Measurements from ENCODE around the gene CLCA1. TPM values are rescaled to one million over a fixed set of nuclear protein-coding genes. Genes with fewer than 3 reads are reported as not detected.

Gene CLCA1
- total RNA-seq, 2 experiments from 2014 or later = not detected

DNA sequence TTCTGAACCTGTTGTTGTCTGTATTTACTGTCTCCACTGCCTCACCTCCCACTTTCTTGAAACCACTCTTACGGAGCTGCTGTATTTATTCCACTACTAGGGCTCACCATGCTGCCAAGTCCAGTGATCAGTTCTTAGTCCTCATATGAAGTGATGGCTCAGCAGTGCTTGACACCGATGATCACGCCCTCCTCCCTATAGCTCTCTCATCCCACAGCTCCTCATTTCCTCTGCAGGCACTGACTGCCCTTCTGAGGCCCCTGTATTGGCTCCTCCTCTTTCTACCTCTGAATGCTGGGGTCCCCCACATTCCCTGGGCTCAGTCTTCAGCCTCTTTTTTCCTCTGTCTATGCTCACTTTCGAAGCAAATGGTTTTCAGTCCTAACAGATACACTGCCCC, 3.4 kb downstream of the CLCA1 start:
- H3K36me3 ChIP-seq (ENCODE audit: insufficient read depth, low read length) = no peaks in the 10 kb centered on the region
- H3K36me3 Mint-ChIP-seq (ENCODE audit: low read depth) = no peaks in the 10 kb centered on the region
- peaks cover 0 to 5% of the 10 kb centered on the region in 2 experiments for H3K27me3 ChIP-seq (ENCODE audit: control insufficient read depth in 1 of 2, insufficient read depth in 2 of 2, low read length in 2 of 2)
- intact Hi-C loops (cut with DNase I, micrococcal nuclease) = loop anchor here (10.0 kb wide), 1 partner anchor 613 kb away; no protein-coding TSS in a partner anchor
- H3K4me1 ChIP-seq (ENCODE audit: insufficient read depth, low read length) = no peaks in the 10 kb centered on the region
- ATAC-seq (ENCODE audit: poor library complexity) = no peak
- no peak overlapping the region for H3K4me3 ChIP-seq (ENCODE audit: low read length)
- peaks cover 8% of the 10 kb centered on the region for H3K27me3 Mint-ChIP-seq
- no peak overlapping the region for H3K4me3 Mint-ChIP-seq
- no peaks in the 10 kb centered on the region for H3K4me1 Mint-ChIP-seq (ENCODE audit: low read depth)
- POLR2A ChIA-PET = no interaction called here
- H3K9me3 ChIP-seq (ENCODE audit: control insufficient read depth in 1 of 2, insufficient read depth in 1 of 2, low read length in 2 of 2) = no peaks in the 10 kb centered on the region
- CTCF ChIA-PET = interaction anchor here (1.0 kb wide), 1 partner anchor 32 kb away, joined by 5 read pairs; no protein-coding TSS in a partner anchor
- H3K9me3 Mint-ChIP-seq = no peaks in the 10 kb centered on the region
- DNase-seq = no peak
- H3K27ac Mint-ChIP-seq = no peak overlapping the region
- no peak overlapping the region for H3K27ac ChIP-seq (ENCODE audit: low read depth in 1 of 2, low read length in 2 of 2)
- TF ChIP-seq, protein P1, sequence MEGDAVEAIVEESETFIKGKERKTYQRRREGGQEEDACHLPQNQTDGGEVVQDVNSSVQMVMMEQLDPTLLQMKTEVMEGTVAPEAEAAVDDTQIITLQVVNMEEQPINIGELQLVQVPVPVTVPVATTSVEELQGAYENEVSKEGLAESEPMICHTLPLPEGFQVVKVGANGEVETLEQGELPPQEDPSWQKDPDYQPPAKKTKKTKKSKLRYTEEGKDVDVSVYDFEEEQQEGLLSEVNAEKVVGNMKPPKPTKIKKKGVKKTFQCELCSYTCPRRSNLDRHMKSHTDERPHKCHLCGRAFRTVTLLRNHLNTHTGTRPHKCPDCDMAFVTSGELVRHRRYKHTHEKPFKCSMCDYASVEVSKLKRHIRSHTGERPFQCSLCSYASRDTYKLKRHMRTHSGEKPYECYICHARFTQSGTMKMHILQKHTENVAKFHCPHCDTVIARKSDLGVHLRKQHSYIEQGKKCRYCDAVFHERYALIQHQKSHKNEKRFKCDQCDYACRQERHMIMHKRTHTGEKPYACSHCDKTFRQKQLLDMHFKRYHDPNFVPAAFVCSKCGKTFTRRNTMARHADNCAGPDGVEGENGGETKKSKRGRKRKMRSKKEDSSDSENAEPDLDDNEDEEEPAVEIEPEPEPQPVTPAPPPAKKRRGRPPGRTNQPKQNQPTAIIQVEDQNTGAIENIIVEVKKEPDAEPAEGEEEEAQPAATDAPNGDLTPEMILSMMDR (IDR thresholded peaks at IDR 0.05) = no peak

DNA sequence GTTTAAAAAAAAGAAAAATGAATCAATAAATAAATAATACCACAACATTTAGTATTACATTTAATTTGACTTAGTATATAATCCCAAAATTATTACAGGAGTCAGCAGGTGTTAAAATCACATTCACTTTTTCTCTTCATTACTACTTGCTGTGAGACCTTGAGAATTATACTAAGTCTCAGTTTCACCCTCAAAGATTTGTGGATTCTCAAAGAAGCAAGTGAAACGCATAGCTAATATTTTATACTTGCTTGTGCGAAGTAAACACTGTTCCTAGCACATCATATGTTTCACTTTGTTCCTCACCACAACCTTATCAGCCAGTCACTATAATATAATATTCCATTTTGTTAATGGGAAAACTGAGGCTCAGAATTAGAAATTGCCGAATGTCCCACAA, 4.0 kb downstream of the CLCA1 start:
- no peaks in the 10 kb centered on the region for H3K36me3 ChIP-seq (ENCODE audit: insufficient read depth, low read length)
- H3K9me3 ChIP-seq (ENCODE audit: control insufficient read depth in 1 of 2, insufficient read depth in 1 of 2, low read length in 2 of 2) = no peaks in the 10 kb centered on the region
- H3K4me1 ChIP-seq (ENCODE audit: insufficient read depth, low read length) = no peaks in the 10 kb centered on the region
- no peak overlapping the region for H3K27ac Mint-ChIP-seq
- H3K4me1 Mint-ChIP-seq (ENCODE audit: low read depth) = no peaks in the 10 kb centered on the region
- ChIA-PET CTCF (interaction anchor here (1.0 to 2.0 kb wide), 3 partner anchors 12 to 73 kb away, joined by 3 to 5 read pairs (median 4); no protein-coding TSS in a partner anchor), POLR2A (no interaction called here)
- H3K4me3 Mint-ChIP-seq = no peak overlapping the region
- TF ChIP-seq, protein P1 (IDR thresholded peaks at IDR 0.05) = no peak
- no peaks in the 10 kb centered on the region for H3K36me3 Mint-ChIP-seq (ENCODE audit: low read depth)
- no peak overlapping the region for H3K4me3 ChIP-seq (ENCODE audit: low read length)
- no peaks in the 10 kb centered on the region for H3K9me3 Mint-ChIP-seq
- peaks cover 8% of the 10 kb centered on the region for H3K27me3 Mint-ChIP-seq
- H3K27ac ChIP-seq (ENCODE audit: low read depth in 1 of 2, low read length in 2 of 2) = no peak overlapping the region
- intact Hi-C loops (cut with DNase I, micrococcal nuclease) = loop anchor here (10.0 kb wide), 1 partner anchor 612 kb away; no protein-coding TSS in a partner anchor
- ATAC-seq (ENCODE audit: poor library complexity) (no peak), DNase-seq (no peak)
- H3K27me3 ChIP-seq (ENCODE audit: control insufficient read depth in 1 of 2, insufficient read depth in 2 of 2, low read length in 2 of 2) = peaks cover 0 to 5% of the 10 kb centered on the region in 2 experiments

DNA sequence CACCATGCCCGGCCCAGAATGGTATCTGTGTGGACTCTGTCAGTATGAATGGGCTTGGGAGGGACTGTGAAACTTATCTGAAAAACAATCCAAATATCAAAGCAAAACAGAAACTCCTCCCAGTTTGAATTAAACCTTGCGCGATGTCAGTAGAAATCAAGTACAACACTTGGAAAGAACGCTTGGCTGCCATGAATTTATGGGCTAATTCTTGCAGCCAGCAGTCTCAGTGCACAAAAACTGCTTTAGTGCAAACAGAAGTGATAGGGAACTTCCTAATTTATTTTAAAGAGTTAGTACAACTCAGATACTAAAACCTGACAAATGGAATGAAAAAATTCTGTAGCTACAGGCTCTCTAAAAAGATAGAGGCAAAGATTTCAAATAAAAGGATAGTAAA, 8.5 kb downstream of the CLCA1 start:
- TF ChIP-seq, protein P1 (IDR thresholded peaks at IDR 0.05) = no peak
- Histone ChIP-seq H3K27ac (ENCODE audit: low read depth in 1 of 2, low read length in 2 of 2) (no peak overlapping the region), H3K27me3 (ENCODE audit: control insufficient read depth in 1 of 2, insufficient read depth in 2 of 2, low read length in 2 of 2) (peaks cover 0 to 2% of the 10 kb centered on the region in 2 experiments), H3K36me3 (ENCODE audit: insufficient read depth, low read length) (no peaks in the 10 kb centered on the region), H3K9me3 (ENCODE audit: control insufficient read depth in 1 of 2, insufficient read depth in 1 of 2, low read length in 2 of 2) (no peaks in the 10 kb centered on the region), H3K4me3 (ENCODE audit: low read length) (no peak overlapping the region), H3K4me1 (ENCODE audit: insufficient read depth, low read length) (no peaks in the 10 kb centered on the region)
- CTCF ChIA-PET = no interaction called here
- Mint-ChIP-seq H3K27ac (no peak overlapping the region), H3K27me3 (peaks cover 2% of the 10 kb centered on the region), H3K4me1 (ENCODE audit: low read depth) (no peaks in the 10 kb centered on the region), H3K36me3 (ENCODE audit: low read depth) (no peaks in the 10 kb centered on the region), H3K9me3 (no peaks in the 10 kb centered on the region), H3K4me3 (no peak overlapping the region)
- DNase-seq = no peak
- intact Hi-C loops (cut with DNase I, micrococcal nuclease) = loop anchor here (10.0 kb wide), 1 partner anchor 608 kb away; no protein-coding TSS in a partner anchor
- no peak for ATAC-seq (ENCODE audit: poor library complexity)
- POLR2A ChIA-PET = no interaction called here

Measured in CD4-positive, alpha-beta T cell (primary cell).